ENCODE results near the gene INSL3.

Gene INSL3

DNA sequence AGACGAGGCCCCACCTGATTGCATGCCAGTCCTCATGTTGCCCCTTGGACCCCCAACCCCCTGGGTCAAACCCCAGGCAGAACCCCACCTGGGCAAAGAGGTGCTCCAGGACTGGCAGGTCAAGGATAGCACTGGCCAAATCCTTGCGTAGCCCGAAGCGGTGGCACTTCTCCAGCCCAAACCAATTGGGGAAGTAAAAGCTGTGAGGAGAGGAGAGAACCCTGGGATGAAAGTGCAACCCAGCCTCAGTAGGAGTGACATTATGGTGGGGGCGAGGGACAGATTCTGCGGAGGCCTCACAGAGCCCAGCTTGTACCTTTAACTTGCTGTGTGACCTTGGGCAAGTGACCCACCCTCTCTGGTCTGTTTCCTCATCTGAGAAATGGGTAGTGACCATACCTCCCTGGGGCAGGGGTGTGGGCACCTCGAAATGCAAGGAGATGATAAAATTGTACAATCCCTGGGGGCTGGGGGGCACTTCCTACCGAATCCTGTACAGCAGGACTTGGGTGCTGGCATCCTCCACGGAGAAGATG, 22.0 kb upstream of the INSL3 start:
- TF ChIP-seq, protein P1, sequence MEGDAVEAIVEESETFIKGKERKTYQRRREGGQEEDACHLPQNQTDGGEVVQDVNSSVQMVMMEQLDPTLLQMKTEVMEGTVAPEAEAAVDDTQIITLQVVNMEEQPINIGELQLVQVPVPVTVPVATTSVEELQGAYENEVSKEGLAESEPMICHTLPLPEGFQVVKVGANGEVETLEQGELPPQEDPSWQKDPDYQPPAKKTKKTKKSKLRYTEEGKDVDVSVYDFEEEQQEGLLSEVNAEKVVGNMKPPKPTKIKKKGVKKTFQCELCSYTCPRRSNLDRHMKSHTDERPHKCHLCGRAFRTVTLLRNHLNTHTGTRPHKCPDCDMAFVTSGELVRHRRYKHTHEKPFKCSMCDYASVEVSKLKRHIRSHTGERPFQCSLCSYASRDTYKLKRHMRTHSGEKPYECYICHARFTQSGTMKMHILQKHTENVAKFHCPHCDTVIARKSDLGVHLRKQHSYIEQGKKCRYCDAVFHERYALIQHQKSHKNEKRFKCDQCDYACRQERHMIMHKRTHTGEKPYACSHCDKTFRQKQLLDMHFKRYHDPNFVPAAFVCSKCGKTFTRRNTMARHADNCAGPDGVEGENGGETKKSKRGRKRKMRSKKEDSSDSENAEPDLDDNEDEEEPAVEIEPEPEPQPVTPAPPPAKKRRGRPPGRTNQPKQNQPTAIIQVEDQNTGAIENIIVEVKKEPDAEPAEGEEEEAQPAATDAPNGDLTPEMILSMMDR (conservative IDR thresholded peaks at IDR 0.05; ENCODE audit: low read length) = no peak
- no peak overlapping the region for H3K4me3 ChIP-seq (ENCODE audit: low read length)
- no peak for DNase-seq (ENCODE audit: low read depth)

GRCh38 chr19:17842663-17843291, 21.5 kb upstream of the INSL3 start:
- peak overlapping the region; percentile 33 for H3K4me3 ChIP-seq (ENCODE audit: low read length)

DNA sequence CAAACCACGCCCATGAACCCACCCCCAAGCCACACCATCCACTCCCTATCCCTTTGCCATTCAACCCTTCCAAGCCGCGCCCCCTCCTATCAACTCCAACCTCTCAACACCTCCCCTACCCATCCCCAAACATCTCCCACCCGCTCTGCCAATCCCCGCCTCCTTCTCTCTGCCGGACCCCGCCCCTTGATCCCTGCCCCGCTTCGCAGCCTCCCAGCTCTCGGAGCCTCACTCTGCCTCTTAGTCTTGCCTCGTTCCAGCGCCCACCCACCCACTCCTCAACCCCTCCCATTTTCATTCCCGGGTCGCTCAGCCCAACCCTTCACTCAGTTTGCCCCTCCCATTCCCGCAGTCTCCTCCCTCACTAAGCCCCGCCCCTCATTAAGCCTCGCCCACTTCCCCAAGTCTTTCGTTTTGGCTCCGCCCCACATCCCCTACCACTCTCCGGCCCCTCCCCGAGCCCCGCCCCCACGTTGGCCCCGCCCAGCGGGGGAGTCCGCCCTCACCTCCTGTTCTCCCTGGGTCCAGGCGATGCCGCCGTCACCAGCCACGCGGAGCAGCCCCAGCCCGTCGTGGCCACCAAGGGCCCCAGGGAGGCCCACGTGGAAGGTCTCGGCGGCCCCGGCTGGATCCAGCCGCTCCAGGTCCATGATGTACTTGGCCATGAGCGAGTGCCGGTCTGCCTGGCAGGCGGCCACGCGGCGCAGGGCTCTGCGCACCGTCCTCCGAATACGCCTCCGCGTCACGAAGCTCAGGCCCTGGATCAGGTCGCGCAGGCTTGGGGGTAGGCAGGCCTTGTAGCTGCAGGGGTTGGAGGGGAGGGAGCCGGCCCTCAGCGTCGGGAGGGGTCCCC, 20.7 kb upstream of the INSL3 start:
- TF ChIP-seq, protein P1 (conservative IDR thresholded peaks at IDR 0.05; ENCODE audit: low read length) = no peak
- peak overlapping the region; percentile 33 for H3K4me3 ChIP-seq (ENCODE audit: low read length)
- DNase-seq (ENCODE audit: low read depth) = peak; percentile 60

More at GRCh38 chr19:17842663-17843291, 21.5 kb upstream of the INSL3 start:
- no peak for DNase-seq (ENCODE audit: low read depth)
- TF ChIP-seq, protein P1 (conservative IDR thresholded peaks at IDR 0.05; ENCODE audit: low read length) = no peak

- no peak overlapping the region for H3K4me3 ChIP-seq (ENCODE audit: low read length)
- TF ChIP-seq, protein P1 (conservative IDR thresholded peaks at IDR 0.05; ENCODE audit: low read length) = no peak
- DNase-seq (ENCODE audit: low read depth) = no peak
Observed at GRCh38 chr19:17841371-17841809, 20.1 kb upstream of the INSL3 start.

GRCh38 chr19:17840019-17840418, 18.7 kb upstream of the INSL3 start:
- DNase-seq (ENCODE audit: low read depth) = no peak
- H3K4me3 ChIP-seq (ENCODE audit: low read length) = no peak overlapping the region
- TF ChIP-seq, protein P1 (conservative IDR thresholded peaks at IDR 0.05; ENCODE audit: low read length) = no peak

DNA sequence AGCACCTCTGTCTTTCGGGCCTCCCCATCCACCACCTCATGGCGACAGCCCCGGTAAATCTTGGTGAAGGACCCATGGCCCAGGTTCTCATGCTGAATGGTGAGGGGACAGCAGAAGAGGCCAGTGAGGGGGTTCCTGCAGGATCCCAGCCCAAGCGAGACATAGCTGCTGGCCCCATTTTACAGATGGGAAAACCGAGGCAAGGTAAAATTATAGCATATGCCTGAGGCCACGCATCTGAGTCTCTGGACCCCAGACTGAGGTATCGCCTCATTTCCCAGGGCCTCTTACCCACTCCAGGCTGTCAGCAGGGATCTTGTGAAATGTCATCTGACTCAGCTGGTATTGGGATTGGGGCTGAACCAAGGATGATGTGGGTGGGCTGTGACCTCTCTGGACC, 16.7 kb upstream of the INSL3 start:
- DNase-seq (ENCODE audit: low read depth) = no peak
- H3K4me3 ChIP-seq (ENCODE audit: low read length) = no peak overlapping the region
- TF ChIP-seq, protein P1 (conservative IDR thresholded peaks at IDR 0.05; ENCODE audit: low read length) = no peak

Measured in AG10803 (cell line).